ENCODE measurements around the gene TPST1. TPM values are rescaled to one million over a fixed set of nuclear protein-coding genes. Genes with fewer than 3 reads are reported as not detected.

The TPST1 gene
- total RNA-seq, result 23.6 and 51.4 TPM in 2 replicates

DNA sequence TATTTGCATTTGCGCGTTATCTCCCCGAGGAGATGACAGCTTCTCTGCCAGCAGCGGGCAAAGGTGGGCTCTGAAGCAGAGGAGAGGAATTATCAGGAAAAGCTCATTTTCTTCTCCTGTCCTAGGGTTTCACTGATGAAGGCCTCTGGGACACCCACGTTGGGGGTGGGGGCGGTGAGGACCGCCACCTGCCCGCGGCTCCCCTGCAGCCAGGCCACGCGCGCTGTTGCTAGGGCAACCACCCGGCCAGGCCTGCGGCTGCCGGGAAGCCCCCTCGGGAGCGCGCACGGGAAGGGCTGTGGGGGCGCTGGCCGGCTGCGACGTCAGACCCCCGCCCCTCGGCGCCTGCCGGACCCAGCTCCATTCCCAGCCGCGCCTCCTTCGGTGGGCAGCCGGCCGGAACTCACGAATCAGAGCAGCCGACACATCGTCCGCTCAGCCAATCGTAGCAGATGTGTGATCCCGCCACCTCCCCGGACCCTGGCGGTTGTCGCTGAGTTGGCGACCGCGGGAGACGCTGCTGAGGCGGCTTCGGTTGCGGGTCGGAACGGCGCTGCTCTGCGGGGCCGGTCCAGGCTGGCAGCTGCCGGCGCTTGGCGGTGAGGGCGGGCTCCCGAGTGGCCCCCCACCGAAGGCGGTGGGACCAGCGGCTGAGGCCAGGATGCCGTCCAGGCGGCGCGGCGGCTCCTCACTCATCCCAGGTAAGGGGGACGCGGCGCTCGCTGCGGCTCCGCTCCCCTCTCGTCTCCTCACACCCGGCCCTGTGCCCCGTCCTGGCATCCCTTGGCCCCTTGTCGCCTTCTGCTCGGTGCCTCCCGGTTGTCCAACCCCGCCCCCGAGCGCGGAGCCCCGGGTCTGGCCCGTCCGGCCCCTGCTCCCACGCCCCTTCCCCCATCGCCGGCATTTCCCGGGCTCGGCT, at the start of gene TPST1:
Gene TPST1 (plus strand): TSS at position 513 of the 919 bp plus-strand sequence. CDS start 35,092 bp downstream, outside the sequence.

Other genes starting within 250 kb of the TPST1 start
- gene GUSB, start 223.1 kb upstream of the TPST1 start, total RNA-seq, result 18.5 and 27.6 TPM in 2 replicates
- 22.9 and 28.4 TPM in 2 replicates for gene ASL, start 129.5 kb upstream of the TPST1 start, total RNA-seq
- gene CRCP, start 90.5 kb upstream of the TPST1 start, total RNA-seq, result 47.0 and 47.8 TPM in 2 replicates